OCI-LY3 (cell line): ENCODE results near the gene RAD17.

Experiments
- H2AFZ ChIP-seq: fragments of 200-600, 300-600 bp; shearing (Covaris generic); 2 replicates; pipeline ENCODE4 v1.6.0; 2014; ENCODE audit warnings: antibody characterized with exemption, low read depth, low read length
- H3K27ac ChIP-seq: fragments of 200-600, 300-600 bp; sonication (generic); 2 replicates; pipeline ENCODE4 v1.5.1; 2014; ENCODE audit warnings: mild to moderate bottlenecking, low read length, moderate library complexity, mixed read lengths
- H3K27me3 ChIP-seq: fragments of 200-600, 300-600 bp; sonication (generic); 2 replicates; pipeline ENCODE4 v1.6.1; 2014; ENCODE audit warnings: low read depth, low read length, mixed read lengths
- H3K36me3 ChIP-seq: fragments of 200-600, 300-600 bp; sonication (generic); replicated peaks from 2 replicates; pipeline ENCODE3; 2014; ENCODE audit warnings: low read depth, low read length, mixed read lengths
- H3K4me1 ChIP-seq: fragments of 300-600, 200-600 bp; sonication (generic); 2 replicates; pipeline ENCODE4 v1.6.1; 2014; ENCODE audit warnings: low read length, mixed read lengths
- H3K4me2 ChIP-seq: fragments of 200-600, 300-600 bp; sonication (generic); 2 replicates; pipeline ENCODE4 v1.6.1; 2014; ENCODE audit warnings: low read length, mixed read lengths
- H3K4me3 ChIP-seq: fragments of 300-600, 200-600 bp; sonication (generic); 2 replicates; pipeline ENCODE4 v1.5.1; 2014; ENCODE audit warnings: antibody characterized with exemption, mild to moderate bottlenecking, low read length, moderate library complexity
- H3K79me2 ChIP-seq: fragments of 300-600, 200-600 bp; shearing (Covaris generic); 2 replicates; pipeline ENCODE4 v1.6.1; 2014; ENCODE audit warnings: mild to moderate bottlenecking, low read length, mixed read lengths
- H3K9ac ChIP-seq: fragments of 300-600, 200-600 bp; shearing (Covaris generic); 2 replicates; pipeline ENCODE4 v1.6.0; 2014; ENCODE audit warnings: mild to moderate bottlenecking, low read length, moderate library complexity
- H3K9me3 ChIP-seq: fragments of 200-600, 300-600 bp; shearing (Covaris generic); 2 replicates; pipeline ENCODE4 v1.6.1; 2014; ENCODE audit warnings: low read length, mixed read lengths; ENCODE audit not compliant: insufficient read depth
- H4K20me1 ChIP-seq: fragments of 200-600, 300-600 bp; sonication (generic); 2 replicates; pipeline ENCODE4 v1.6.1; 2016; ENCODE audit warnings: low read length, mixed read lengths; ENCODE audit not compliant: insufficient read depth
- CTCF ChIP-seq: fragments of 200-600, 300-600 bp; sonication (generic); IDR thresholded peaks from 2 replicates; pipeline ENCODE4 v1.5.1; 2014; ENCODE audit warnings: antibody characterized with exemption, low read length, low read depth
- EZH2phosphoT487 ChIP-seq: fragments of 200-600 bp; shearing (Covaris generic); IDR thresholded peaks from 2 replicates; pipeline ENCODE4 v1.6.1; 2018; ENCODE audit warnings: antibody characterized with exemption, mixed run types, low read depth

RAD17 gene

GRCh38 chr5:69378376-69378775, 8.8 kb downstream of the RAD17 start:
- Histone ChIP-seq H3K79me2 (no peaks in the 10 kb centered on the region), H3K27me3 (no peaks in the 10 kb centered on the region), H3K4me2 (no peak overlapping the region), H3K9me3 (no peaks in the 10 kb centered on the region), H3K9ac (no peak overlapping the region), H3K36me3 (peaks cover 5% of the 10 kb centered on the region), H3K4me3 (no peak overlapping the region), H3K4me1 (peaks cover 10% of the 10 kb centered on the region), H2AFZ (no peak overlapping the region), H3K27ac (no peak overlapping the region), H4K20me1 (no peaks in the 10 kb centered on the region)
- no peak for TF ChIP-seq CTCF
- TF ChIP-seq EZH2phosphoT487 = no peak

DNA sequence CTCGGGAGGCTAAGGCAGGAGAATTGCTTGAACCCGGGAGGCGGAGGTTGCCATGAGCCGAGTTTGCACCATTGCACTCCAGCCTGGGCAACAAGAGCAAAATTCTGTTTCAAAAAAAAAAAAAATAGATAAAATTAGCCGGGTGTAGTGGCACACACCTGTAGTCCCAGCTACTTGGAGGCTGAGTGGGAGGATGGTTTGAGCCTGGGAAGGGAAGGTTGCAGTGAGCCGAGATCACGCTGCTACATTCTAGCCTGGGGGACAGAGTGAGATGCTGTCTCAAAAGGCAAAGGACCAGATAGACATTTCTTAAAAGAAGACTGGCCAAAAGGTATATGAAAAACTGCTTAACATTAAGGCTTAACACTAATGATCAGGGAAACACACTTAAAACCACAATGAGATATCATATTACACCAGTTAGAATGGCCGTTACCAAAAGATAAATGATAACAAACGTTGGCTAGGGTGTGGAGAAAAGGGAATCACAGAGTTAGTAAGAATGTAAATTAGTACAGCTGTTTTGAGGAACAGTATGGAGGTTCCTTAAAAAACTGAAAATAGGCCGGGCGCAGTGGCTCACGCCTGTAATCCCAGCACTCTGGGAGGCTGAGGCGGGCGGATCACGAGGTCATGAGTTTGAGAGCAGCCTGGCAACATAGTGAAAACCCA, 35.2 kb downstream of the RAD17 start:
- Histone ChIP-seq H3K4me1 (no peaks in the 10 kb centered on the region), H3K36me3 (peaks cover 12% of the 10 kb centered on the region), H2AFZ (no peak overlapping the region)

GRCh38 chr5:69414885-69415583, 45.4 kb downstream of the RAD17 start, which contains the start of gene MARVELD2:
TSS of gene MARVELD2 (plus strand) at chr5:69415116. CDS start at chr5:69419386, 4,270 bp downstream.
- Histone ChIP-seq H3K4me1 (no peaks in the 10 kb centered on the region), H3K27ac (no peak within 1 kb of the TSS), H2AFZ (no peak within 1 kb of the TSS), H3K9me3 (no peaks in the 10 kb centered on the region), H3K4me2 (no peak within 1 kb of the TSS), H4K20me1 (no peaks in the 10 kb centered on the region), H3K36me3 (peaks cover under 1% of the 10 kb centered on the region), H3K9ac (no peak within 1 kb of the TSS), H3K4me3 (no peak within 1 kb of the TSS), H3K27me3 (no peaks in the 10 kb centered on the region), H3K79me2 (no peaks in the 10 kb centered on the region)
- TF ChIP-seq CTCF = no peak
- TF ChIP-seq EZH2phosphoT487 = no peak

More for the DNA sequence above, 35.2 kb downstream of the RAD17 start:
- Histone ChIP-seq H3K27ac (no peak overlapping the region), H3K9ac (no peak overlapping the region), H3K9me3 (no peaks in the 10 kb centered on the region), H3K4me3 (no peak overlapping the region), H4K20me1 (no peaks in the 10 kb centered on the region), H3K27me3 (no peaks in the 10 kb centered on the region), H3K4me2 (no peak overlapping the region), H3K79me2 (no peaks in the 10 kb centered on the region)
- TF ChIP-seq CTCF (no peak), EZH2phosphoT487 (no peak)

GRCh38 chr5:69415584-69415958, 46.0 kb downstream of the RAD17 start:
- Histone ChIP-seq H3K4me2 (no peak overlapping the region), H3K9me3 (no peaks in the 10 kb centered on the region), H3K4me3 (no peak overlapping the region), H3K36me3 (no peaks in the 10 kb centered on the region), H3K9ac (no peak overlapping the region), H3K27me3 (no peaks in the 10 kb centered on the region), H3K4me1 (no peaks in the 10 kb centered on the region), H4K20me1 (no peaks in the 10 kb centered on the region), H3K27ac (no peak overlapping the region), H2AFZ (no peak overlapping the region), H3K79me2 (no peaks in the 10 kb centered on the region)
- TF ChIP-seq CTCF (no peak), EZH2phosphoT487 (no peak)
